Adipocyte (in vitro differentiated cells): ENCODE measurements around the gene KISS1R.

Experiments used
- DNase-seq: peaks from one replicate; pipeline ENCODE4 v3.0.0-alpha.2; 2015; ENCODE audit warnings: low read depth
- H3K27me3 ChIP-seq: replicated peaks from 2 replicates; pipeline ENCODE4 v1.7.0; 2013; ENCODE audit warnings: mild to moderate bottlenecking, low read length, moderate library complexity; ENCODE audit not compliant: control insufficient read depth, insufficient read depth
- H3K36me3 ChIP-seq: 2 replicates; pipeline ENCODE4 v1.7.0; 2013; ENCODE audit warnings: low read length, mild to moderate bottlenecking, moderate library complexity; ENCODE audit not compliant: control insufficient read depth, insufficient read depth, severe bottlenecking
- H3K4me1 ChIP-seq: 2 replicates; pipeline ENCODE4 v1.7.0; 2013; ENCODE audit warnings: mild to moderate bottlenecking, low read length, moderate library complexity; ENCODE audit not compliant: control insufficient read depth, insufficient read depth
- H3K4me3 ChIP-seq: 2 replicates; pipeline ENCODE4 v1.7.0; 2013; ENCODE audit warnings: mild to moderate bottlenecking, low read length, moderate library complexity
- H3K9ac ChIP-seq: 2 replicates; pipeline ENCODE4 v1.7.0; 2013; ENCODE audit warnings: mild to moderate bottlenecking, low read length, moderate library complexity
- H3K9me3 ChIP-seq: 2 replicates; pipeline ENCODE4 v1.7.0; 2013; ENCODE audit warnings: mild to moderate bottlenecking, low read length, moderate library complexity; ENCODE audit not compliant: control insufficient read depth

KISS1R gene

DNA sequence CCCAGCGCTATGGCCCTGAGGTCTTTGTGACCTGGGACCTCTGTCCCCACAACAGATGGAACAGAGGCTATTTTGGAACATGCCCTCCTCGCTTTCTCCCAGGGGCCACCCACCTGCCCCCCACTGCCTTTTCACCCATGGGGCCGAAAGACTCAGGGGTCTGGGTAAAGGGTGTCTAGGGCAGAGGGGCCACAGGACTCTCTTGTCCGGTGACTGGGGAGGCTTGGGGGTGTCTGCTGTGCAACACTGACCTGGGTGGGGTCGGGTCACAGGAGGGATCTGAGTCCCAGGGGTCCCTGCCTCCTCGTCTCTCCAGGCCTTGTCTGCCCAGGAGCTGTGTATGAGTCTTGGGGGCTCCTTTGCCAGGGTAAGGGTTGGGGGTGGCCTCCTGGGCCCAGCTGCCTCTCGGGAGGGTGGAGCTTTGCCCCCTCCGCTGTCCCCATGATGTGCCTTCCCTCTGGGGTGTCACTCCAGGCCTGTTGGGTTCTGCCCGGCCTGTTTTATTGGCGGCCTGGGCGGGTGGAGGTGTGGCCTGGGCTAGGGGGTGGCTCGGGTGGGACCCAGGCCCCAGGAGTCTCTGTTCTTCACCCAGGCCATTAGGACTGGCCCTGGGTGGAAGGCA lies 10.8 kb downstream of the KISS1R start:
- no peaks in the 10 kb centered on the region for H3K9me3 ChIP-seq
- H3K4me3 ChIP-seq: peak overlapping the region; percentile 91
- peak overlapping the region; percentile 97 for H3K9ac ChIP-seq
- H3K36me3 ChIP-seq: peaks cover 18% of the 10 kb centered on the region
- no peaks in the 10 kb centered on the region for H3K27me3 ChIP-seq
- peak; percentile 14 for DNase-seq
- peaks cover 23% of the 10 kb centered on the region for H3K4me1 ChIP-seq

DNA sequence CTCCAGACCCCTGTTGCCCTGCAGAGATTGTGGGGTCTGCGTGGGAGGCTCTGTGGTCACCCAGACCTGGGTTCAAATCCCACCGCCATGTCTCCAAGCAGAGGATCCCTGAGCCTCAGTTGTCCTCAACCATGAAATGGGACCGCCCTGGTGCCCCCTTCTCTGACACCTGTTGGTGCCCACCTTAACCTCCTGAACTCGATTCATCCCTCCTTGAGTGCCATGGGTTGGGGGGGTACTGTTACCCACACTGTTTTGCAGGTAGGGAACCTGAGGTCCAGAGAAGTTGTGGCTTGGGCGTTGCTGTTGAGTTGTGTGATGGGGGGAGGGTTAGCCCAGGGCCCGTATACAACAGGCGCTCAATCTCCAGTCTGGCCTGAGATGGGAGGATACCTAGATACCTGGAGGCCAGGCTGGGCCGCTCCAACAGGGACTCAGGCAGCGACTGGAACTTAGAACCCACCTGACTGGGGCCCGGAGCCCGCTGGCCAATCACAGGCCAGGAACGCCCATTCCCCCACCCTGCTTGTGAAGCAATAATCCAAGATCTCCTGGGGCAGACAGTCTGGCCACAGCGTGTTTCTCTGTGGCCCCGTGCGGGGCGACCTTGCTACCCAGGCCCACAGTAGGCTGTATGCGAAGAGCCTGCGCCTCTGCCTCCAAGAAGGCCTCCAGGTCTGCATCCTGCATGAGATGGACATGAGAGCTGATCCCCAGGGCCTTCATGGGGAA lies 11.5 kb downstream of the KISS1R start:
- H3K27me3 ChIP-seq: no peaks in the 10 kb centered on the region
- peaks cover 18% of the 10 kb centered on the region for H3K36me3 ChIP-seq
- peaks cover 30% of the 10 kb centered on the region for H3K4me1 ChIP-seq
- DNase-seq: peak; percentile 47
- no peaks in the 10 kb centered on the region for H3K9me3 ChIP-seq
- H3K4me3 ChIP-seq: peak overlapping the region; percentile 91
- no peak overlapping the region for H3K9ac ChIP-seq

DNA sequence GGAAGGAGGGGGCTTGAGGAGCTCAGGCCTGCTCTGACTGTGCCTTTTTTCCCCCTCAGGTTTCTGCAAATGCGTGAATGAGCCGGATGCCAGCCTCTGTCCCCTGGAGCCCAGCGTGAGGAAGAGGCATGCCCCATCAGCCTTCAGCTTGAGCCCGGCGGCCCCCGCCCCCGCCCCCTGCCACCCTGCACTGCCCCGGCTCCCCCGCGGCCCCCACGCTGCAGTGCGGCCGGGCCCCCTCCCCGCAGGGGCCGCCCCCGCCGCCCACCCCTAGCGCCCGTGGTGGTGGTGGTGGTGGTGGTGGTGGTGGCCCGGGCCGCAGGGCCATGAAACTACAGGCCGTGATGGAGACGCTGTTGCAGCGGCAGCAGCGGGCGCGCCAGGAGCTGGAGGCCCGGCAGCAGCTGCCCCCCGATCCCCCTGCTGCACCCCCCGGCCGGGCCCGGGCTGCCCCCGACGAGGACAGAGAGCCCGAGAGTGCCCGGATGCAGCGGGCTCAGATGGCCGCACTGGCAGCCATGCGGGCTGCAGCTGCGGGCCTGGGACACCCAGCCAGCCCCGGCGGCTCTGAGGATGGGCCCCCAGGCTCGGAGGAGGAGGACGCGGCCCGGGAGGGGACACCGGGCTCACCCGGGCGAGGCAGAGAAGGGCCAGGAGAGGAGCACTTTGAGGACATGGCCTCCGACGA lies 12.2 kb downstream of the KISS1R start:
- H3K9ac ChIP-seq: no peak overlapping the region
- no peak overlapping the region for H3K4me3 ChIP-seq
- H3K4me1 ChIP-seq: peaks cover 37% of the 10 kb centered on the region
- no peaks in the 10 kb centered on the region for H3K27me3 ChIP-seq
- no peak for DNase-seq
- H3K36me3 ChIP-seq: peaks cover 18% of the 10 kb centered on the region
- H3K9me3 ChIP-seq: no peaks in the 10 kb centered on the region

DNA sequence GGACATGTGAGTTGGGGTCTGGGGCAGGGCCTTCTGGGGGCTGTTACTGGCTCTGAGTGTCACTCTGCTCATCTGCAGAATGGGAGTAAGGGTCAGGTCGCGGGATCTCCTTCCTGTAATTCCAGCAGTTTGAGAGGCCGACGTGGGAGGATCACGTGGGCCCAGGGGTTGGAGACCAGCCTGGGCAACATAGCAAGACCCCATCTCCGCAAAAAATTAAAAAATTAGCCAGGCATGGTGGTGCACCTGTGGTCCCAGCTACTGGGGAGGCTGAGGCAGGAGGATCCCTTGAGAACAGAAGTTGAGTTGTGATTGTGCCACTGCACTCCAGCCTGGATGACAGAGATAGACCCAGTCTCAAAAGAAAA lies 12.7 kb downstream of the KISS1R start:
- Histone ChIP-seq H3K4me1 (peaks cover 38% of the 10 kb centered on the region), H3K36me3 (peaks cover 18% of the 10 kb centered on the region), H3K9ac (no peak overlapping the region), H3K27me3 (no peaks in the 10 kb centered on the region), H3K4me3 (no peak overlapping the region), H3K9me3 (no peaks in the 10 kb centered on the region)
- no peak for DNase-seq

DNA sequence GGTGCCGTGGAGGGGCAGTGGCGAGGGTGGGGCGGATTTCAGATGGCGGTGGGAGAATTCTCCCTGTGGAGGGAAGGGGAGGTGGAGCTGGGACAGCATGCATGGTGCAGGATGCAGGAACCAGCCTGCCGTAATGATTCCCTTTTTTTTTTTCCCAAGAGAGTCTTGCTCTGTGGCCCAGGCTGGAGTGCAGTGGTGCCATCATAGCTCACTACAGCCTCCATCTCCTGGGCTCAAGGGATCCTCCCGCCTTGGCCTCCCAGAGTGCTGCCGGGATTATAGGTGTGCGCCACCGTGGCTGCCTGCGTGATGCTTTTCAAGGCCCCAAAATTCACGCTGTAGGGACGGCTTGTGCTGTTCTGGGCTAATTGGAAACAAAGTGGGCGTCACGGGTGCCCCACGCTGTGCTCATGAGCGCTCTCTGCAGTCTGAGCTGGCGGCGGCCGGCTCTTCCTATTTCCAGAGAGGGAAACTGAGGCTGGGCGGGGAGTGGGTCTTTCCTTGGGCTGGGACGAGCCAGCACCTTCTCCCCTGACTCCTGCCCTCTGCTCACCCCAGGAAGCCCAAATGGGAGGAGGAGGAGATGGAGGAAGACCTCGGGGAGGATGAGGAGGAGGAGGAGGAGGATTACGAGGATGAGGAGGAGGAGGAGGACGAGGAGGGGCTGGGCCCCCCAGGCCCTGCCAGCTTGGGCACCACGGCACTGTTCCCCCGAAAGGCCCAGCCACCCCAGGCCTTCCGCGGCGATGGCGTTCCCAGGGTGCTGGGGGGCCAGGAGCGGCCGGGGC lies 14.9 kb downstream of the KISS1R start:
- peaks cover 24% of the 10 kb centered on the region for H3K36me3 ChIP-seq
- H3K9me3 ChIP-seq: no peaks in the 10 kb centered on the region
- H3K9ac ChIP-seq: no peak overlapping the region
- H3K4me1 ChIP-seq: peaks cover 43% of the 10 kb centered on the region
- no peak overlapping the region for H3K4me3 ChIP-seq
- H3K27me3 ChIP-seq: no peaks in the 10 kb centered on the region
- DNase-seq: no peak

DNA sequence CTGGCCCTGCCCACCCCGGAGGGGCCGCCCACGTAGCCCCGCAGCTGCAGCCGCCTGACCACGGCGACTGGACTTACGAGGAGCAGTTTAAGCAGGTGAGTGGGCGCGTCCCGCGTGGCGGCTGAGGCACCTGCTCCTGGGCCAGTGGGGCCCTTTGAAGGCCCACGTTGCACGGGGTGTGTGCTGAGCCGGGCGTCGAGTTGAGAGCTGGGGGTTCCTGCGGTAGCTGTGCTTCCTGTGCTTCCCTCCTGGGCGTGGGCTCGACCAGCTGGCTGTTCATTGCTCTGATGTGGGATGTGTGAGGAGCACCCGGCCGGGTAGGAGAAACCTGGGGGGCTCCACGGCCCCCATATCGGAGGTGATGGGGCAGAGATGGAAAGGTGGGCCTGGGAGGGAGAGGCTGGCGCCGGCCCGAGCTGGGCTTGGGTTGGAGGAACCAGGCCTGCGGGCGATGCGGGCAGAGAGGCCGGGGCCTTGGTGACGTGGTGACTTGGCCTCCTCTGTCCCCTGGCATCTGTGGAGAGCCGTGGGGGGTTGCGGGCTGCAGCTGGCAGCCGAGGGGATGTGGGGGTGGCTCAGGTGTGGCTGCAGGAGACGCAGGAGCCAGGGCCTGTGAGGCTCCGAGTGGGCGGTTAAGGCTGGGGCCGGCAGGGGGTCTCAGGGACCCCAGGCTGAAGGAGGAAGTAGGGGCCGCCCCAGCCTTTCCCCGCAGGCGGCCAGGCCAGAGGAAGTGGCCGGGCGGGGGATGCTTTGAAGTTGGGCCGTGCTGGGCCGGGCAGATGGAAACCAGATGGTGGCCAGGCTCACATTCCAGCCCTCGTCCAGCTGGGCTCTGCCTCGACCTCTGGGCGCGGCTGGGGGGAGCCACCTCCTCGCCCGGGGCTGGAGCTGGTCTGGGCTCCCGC lies 15.8 kb downstream of the KISS1R start:
- H3K4me3 ChIP-seq: peak overlapping the region; percentile 59

DNA sequence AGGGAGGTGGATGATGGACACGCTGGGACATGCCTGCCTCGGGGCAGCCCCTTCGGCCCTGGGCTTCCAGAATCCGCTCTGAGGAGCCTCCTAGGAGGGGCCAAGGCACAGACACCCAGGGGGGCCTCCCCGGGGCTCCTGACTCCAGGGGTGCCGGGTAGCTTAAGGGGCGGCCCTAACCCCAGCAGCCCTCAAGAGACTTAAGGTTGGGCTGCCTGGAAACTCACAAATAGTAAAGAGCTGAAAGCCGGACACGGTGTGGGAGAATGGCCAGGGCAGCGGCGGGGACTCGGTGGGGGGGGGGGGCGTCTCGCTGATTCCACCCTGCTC lies 16.4 kb downstream of the KISS1R start:
- Histone ChIP-seq H3K27me3 (no peaks in the 10 kb centered on the region), H3K9me3 (no peaks in the 10 kb centered on the region), H3K4me3 (peak overlapping the region; percentile 41), H3K9ac (peak overlapping the region; percentile 68), H3K4me1 (peaks cover 37% of the 10 kb centered on the region), H3K36me3 (peaks cover 35% of the 10 kb centered on the region)
- no peak for DNase-seq

More for the DNA sequence above, 15.8 kb downstream of the KISS1R start:
- Histone ChIP-seq H3K9me3 (no peaks in the 10 kb centered on the region), H3K27me3 (no peaks in the 10 kb centered on the region), H3K9ac (peak overlapping the region; percentile 68), H3K36me3 (peaks cover 29% of the 10 kb centered on the region), H3K4me1 (peaks cover 41% of the 10 kb centered on the region)
- peak; percentile 98 for DNase-seq

DNA sequence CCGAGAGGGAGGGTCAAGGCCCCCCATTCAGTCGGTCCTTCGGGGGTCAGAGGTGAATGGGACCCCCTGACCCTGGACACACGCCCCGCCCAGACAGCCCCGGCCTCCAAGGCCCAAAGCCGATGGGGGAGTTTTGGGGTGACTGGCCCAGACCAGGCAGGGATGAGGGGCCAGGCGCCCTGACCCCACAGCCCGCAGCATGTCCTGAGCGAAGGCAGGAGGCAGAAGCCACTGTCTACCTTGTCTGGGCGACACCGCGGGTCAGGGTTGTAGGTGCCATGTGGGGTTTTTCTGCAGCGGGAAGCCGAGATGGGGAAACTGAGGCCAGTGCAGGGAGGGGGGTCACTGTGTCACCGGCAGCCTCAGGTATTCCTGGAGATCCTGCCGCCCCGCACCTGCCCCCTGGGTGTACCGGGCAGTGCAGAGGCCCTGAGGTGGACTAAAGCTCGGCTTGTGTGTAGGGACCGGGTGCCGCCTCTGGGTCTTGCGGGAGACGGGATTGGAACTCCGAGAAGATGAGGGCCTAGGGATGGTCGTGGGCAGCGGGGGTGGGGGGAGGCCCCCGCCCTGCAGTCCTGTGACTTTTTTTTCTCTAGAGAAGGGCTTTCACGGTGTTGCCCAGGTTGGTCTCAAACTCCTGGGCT lies 17.2 kb downstream of the KISS1R start:
- Histone ChIP-seq H3K36me3 (peaks cover 38% of the 10 kb centered on the region), H3K4me1 (peaks cover 32% of the 10 kb centered on the region)

DNA sequence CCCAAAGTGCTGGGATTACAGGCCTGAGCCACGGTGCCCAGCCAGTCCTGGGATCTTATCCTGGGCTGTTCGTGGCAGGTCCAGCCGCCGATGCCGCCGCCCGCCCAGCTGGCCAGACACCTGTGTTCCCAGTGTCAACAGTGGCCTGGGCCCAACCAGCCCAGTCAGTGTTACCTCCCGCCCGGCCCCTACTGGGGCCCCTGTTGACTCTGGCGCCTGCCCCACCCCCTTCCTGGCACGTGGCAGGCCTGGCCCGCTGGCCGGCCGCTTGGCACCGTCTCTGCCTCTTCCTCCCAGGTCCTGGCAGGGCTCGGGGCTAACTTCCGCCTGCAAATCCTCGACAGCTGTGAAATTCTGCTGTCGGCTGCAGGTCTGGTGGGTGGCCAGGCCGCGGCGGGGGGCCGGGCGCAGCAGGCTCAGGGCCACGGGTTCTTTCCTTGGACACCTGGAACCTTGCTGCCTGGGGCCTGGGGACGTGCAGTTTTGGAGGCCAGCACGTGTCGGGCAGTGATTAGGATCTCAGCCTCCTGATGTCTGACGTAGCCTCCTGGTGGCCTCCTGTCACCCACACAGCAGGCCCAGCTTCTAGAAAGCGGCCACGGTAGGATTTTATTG lies 17.8 kb downstream of the KISS1R start:
- peaks cover 32% of the 10 kb centered on the region for H3K4me1 ChIP-seq
- peaks cover 39% of the 10 kb centered on the region for H3K36me3 ChIP-seq

More for the DNA sequence above, 17.2 kb downstream of the KISS1R start:
- DNase-seq: no peak
- peak overlapping the region; percentile 68 for H3K9ac ChIP-seq
- no peak overlapping the region for H3K4me3 ChIP-seq
- H3K9me3 ChIP-seq: no peaks in the 10 kb centered on the region
- no peaks in the 10 kb centered on the region for H3K27me3 ChIP-seq

DNA sequence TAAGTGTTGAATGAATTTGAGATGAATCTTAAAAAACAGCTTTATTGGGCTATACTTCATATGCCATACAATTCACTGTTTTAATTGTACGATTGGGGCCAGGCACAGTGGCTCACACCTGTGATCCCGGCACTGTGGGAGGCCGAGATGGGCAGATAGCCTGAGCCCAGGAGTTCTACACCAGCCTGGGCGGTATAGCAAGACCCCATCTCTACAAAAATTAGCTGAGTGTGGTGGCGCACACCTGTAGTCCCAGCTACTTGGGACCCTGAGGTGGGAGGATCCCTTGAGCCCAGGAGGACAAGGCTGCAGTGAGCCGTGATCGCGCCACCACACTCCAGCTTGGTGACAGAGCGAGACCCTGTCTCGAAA lies 19.0 kb downstream of the KISS1R start:
- Histone ChIP-seq H3K4me3 (no peak overlapping the region), H3K9ac (no peak overlapping the region), H3K4me1 (peaks cover 32% of the 10 kb centered on the region), H3K27me3 (no peaks in the 10 kb centered on the region), H3K36me3 (peaks cover 33% of the 10 kb centered on the region), H3K9me3 (no peaks in the 10 kb centered on the region)
- no peak for DNase-seq

More for the DNA sequence above, 17.8 kb downstream of the KISS1R start:
- no peak overlapping the region for H3K4me3 ChIP-seq
- DNase-seq: no peak
- H3K9ac ChIP-seq: peak overlapping the region; percentile 8
- H3K9me3 ChIP-seq: no peaks in the 10 kb centered on the region
- H3K27me3 ChIP-seq: no peaks in the 10 kb centered on the region
